HUDEP-2 (cell line): Measurements from ENCODE around the gene TTI1.
A peak's percentile ranks its signal among the peaks of the same experiment; 100 is the strongest.

Source experiments
- DNase-seq, 76 experiments: peaks; one replicate each; lab custom pipeline; 2025; ENCODE audit not compliant: unreplicated experiment in 76 of 76; lab: John Stamatoyannopoulos, UW

Gene TTI1

GRCh38 chr20:38055848-38056247 is 22.6 kb upstream of the TTI1 start:
- DNase-seq: no peak

GRCh38 chr20:38055294-38055693 is 22.0 kb upstream of the TTI1 start:
- no peak for DNase-seq

DNA sequence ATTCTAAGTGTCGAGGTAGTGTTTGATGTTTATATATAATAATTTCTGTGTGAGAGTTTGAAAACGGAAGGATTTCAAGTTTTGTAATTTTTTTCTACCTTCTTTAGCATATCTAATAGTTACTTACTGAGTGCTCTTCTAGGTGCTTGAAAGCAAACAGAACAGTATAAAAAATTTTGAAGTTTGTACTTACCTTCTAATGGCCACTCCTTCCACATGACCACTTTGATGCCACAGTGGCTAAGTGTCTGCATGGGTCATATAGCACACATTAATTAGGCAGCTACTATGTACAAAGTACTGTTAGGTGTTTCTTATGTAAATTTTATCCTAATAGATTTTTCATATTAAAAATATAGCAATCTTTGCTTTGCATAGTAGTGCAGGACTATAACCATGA is 21.4 kb upstream of the TTI1 start:
- DNase-seq: no peak

- DNase-seq: no peak
These were observed 19.6 kb upstream of the TTI1 start for GRCh38 chr20:38052870-38053269.

GRCh38 chr20:38050686-38051085 is 17.4 kb upstream of the TTI1 start:
- no peak for DNase-seq

DNA sequence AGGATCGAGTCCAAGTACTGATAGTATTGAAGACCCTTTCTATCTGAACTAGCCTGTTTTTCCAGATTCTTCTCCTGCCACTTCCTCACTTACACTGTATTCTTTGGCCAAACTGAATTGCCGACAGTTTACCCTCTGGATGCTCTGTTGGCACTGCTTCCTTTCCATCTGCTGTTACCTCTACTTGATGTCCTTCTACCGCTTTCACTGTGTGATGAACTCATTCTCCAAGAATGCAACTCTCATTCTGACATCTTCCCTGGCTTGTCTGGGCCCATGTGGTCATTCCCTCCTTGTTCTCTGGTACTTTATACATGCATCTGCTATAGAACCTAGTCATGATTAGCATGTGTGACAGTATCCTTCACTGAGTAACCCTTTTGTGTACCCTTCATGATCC is 16.5 kb upstream of the TTI1 start:
- DNase-seq: no peak

- DNase-seq: no peak
These were observed 13.3 kb upstream of the TTI1 start for GRCh38 chr20:38046572-38046971.

DNA sequence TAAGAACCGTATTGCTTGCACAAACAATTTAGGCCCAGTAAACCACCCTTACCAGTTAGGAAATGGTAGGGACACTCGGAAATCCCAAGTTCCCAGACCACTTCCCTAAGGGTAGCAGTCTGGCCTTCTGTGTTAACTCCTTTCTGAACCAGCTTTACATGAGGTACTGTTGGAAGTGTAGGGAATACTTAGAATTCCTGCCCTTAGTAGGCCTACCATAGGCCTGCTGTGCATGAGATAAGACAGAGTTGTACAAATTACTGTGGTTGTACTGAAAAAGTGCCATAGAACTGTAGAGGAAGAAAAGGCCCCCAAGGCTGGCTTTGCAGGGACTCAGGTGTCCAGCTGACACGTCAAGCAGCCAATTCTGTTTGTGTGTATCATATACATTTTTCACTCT is 11.4 kb upstream of the TTI1 start:
- DNase-seq: no peak

GRCh38 chr20:38043512-38044300 is 10.4 kb upstream of the TTI1 start:
- no peak for DNase-seq

DNA sequence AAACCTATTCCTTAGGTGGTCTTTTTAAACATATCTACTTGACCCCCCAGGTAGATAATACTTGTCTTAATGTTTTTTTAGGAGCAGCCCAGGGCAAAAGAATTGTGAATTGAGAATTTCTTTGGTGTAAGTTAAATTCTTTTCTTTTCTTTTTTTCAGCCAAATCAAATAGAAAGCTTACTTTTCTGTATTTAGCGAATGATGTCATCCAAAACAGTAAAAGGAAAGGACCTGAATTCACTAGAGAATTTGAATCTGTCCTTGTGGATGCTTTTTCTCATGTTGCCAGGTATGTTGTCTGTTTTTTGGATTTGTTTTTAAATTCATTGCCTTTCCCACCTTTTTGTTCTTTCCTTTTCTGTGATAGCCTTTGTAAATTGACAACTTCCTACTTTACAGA is 7.0 kb upstream of the TTI1 start:
- no peak for DNase-seq

- no peak for DNase-seq
These were observed 3.1 kb upstream of the TTI1 start for GRCh38 chr20:38036366-38036765.

- DNase-seq: no peak
These were observed 1.7 kb upstream of the TTI1 start for GRCh38 chr20:38034961-38035360.

GRCh38 chr20:38034108-38034649 is 923 bp upstream of the TTI1 start:
- peak in 3 of 76 experiments; percentile 8 to 27 (median 10) for DNase-seq

- peak in 41 of 76 experiments; percentile 36 to 77 (median 59) for DNase-seq
These were observed 499 bp downstream of the TTI1 start for GRCh38 chr20:38032585-38033329.

GRCh38 chr20:38031957-38032356 is 1.3 kb downstream of the TTI1 start:
- no peak for DNase-seq

DNA sequence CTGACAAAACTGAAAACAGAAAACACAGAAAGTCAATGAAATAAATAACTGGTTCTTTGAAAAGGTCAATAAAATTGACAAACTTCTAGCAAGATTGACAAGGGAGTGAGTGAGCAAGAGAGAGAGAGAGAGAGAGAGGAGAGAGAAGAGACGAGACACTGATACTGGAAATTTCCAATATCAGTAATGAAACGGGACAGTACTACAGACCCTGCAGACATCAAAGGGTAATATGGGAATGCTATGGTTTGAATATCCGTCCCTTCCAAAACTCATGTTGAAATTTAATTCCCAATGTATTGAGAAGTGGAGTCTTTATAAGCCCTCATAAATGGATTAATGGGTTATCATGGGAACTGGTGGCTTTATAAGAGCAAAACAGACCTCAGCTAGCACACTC is 3.8 kb downstream of the TTI1 start:
- no peak for DNase-seq

GRCh38 chr20:38024496-38024895 is 8.8 kb downstream of the TTI1 start:
- no peak for DNase-seq

- no peak for DNase-seq
These were observed 9.9 kb downstream of the TTI1 start for GRCh38 chr20:38023181-38024001.

- DNase-seq: no peak
These were observed 12.0 kb downstream of the TTI1 start for GRCh38 chr20:38021087-38021772.

DNA sequence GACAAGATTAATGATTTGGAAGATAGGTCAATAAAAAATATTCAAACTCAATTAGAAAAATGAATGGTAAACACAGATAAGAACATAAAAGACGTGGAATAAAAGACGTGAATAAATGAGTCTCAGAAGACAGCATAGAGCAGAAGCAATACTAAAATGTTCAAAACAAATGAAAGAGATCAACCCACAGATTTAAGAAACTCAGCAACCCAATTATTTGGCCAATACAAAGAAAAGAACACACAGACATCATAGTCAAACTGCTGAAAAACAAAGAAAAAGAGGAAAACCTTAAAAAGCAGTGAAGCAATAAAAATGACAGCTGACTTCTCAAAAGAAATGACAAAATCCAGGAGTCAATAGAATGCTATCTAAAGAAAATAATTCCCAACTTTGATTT is 14.9 kb downstream of the TTI1 start:
- DNase-seq: no peak
